OCI-LY7 (cell line): ENCODE data around the gene VSIG10L2. TPM values are rescaled to one million over a fixed set of nuclear protein-coding genes. Genes with fewer than 3 reads are reported as not detected.

Source experiments
- BruUV-seq: library from RNA; stranded (reverse); fragments of 400-500 nt; replicated peaks from 2 replicates; lab custom pipeline; 2021; lab: Mats Ljungman, UMichigan
- CTCF ChIA-PET: fragments of 300-600 bp; sonication (Branson Sonifier 250); formaldehyde crosslinking; loops from one replicate; lab custom pipeline; 2022; ENCODE audit warnings: antibody characterized with exemption; ENCODE audit not compliant: unreplicated experiment; lab: Charles Lee
- POLR2A ChIA-PET: fragments of 300-600 bp; sonication (Branson Sonifier 250); formaldehyde crosslinking; loops from one replicate; lab custom pipeline; 2022; ENCODE audit warnings: antibody characterized with exemption; lab: Charles Lee
- DNase-seq: peaks from one replicate; pipeline ENCODE4 v3.0.0-alpha.2; 2015; ENCODE audit warnings: low spot score
- H2AFZ ChIP-seq: fragments of 200-600 bp; sonication (generic), shearing (Covaris generic); 2 replicates; pipeline ENCODE4 v1.6.1; 2014; ENCODE audit warnings: mild to moderate bottlenecking, antibody characterized with exemption, low read length, moderate library complexity
- H3K27ac ChIP-seq: fragments of 200-600 bp; sonication (generic); 2 replicates; pipeline ENCODE4 v1.5.1; 2014; ENCODE audit warnings: mixed run types, low read depth, mild to moderate bottlenecking, moderate library complexity, low read length, inconsistent platforms; ENCODE audit not compliant: poor library complexity, severe bottlenecking
- H3K36me3 ChIP-seq: fragments of 200-600 bp; sonication (generic); 2 replicates; pipeline ENCODE4 v1.6.1; 2014; ENCODE audit warnings: mild to moderate bottlenecking, antibody characterized with exemption, low read length, moderate library complexity, mixed read lengths; ENCODE audit not compliant: insufficient read depth
- H3K4me1 ChIP-seq: fragments of 200-600 bp; sonication (generic); 2 replicates; pipeline ENCODE4 v1.5.1; 2014; ENCODE audit warnings: mild to moderate bottlenecking, low read length; ENCODE audit not compliant: insufficient read depth, poor library complexity, severe bottlenecking
- H3K4me2 ChIP-seq: fragments of 200-600 bp; sonication (generic); 2 replicates; pipeline ENCODE4 v1.6.1; 2014; ENCODE audit warnings: mild to moderate bottlenecking, low read length
- H3K4me3 ChIP-seq: fragments of 200-600 bp; sonication (generic); 2 replicates; pipeline ENCODE4 v1.5.1; 2014; ENCODE audit warnings: mild to moderate bottlenecking, low read depth, low read length; ENCODE audit not compliant: poor library complexity, severe bottlenecking
- H3K79me2 ChIP-seq: fragments of 200-600 bp; sonication (generic); 2 replicates; pipeline ENCODE4 v1.6.1; 2016; ENCODE audit warnings: low read depth, mild to moderate bottlenecking, low read length, moderate library complexity, mixed read lengths; ENCODE audit not compliant: insufficient read depth
- H3K9me2 ChIP-seq: fragments of 200-600 bp; sonication (generic); 2 replicates; pipeline ENCODE4 v1.6.1; 2016; ENCODE audit warnings: mild to moderate bottlenecking, low read length, mixed read lengths; ENCODE audit not compliant: insufficient read depth
- H3K9me3 ChIP-seq: fragments of 200-600 bp; sonication (generic); 2 replicates; pipeline ENCODE4 v1.6.1; 2014; ENCODE audit warnings: mild to moderate bottlenecking, mixed run types, low read length, mixed read lengths
- H4K20me1 ChIP-seq: fragments of 200-600 bp; sonication (generic); 2 replicates; pipeline ENCODE4 v1.6.1; 2014; ENCODE audit warnings: mild to moderate bottlenecking, antibody characterized with exemption, low read length, moderate library complexity, mixed read lengths; ENCODE audit not compliant: insufficient read depth
- EZH2phosphoT487 ChIP-seq: fragments of 200-600 bp; sonication (generic); IDR thresholded peaks from 2 replicates; pipeline ENCODE4 v1.6.1; 2018; ENCODE audit warnings: low read depth, borderline replicate concordance, mild to moderate bottlenecking, mixed run types, antibody characterized with exemption, low read length, moderate library complexity, mixed read lengths
- intact Hi-C: fragments of 100-400 bp; cut with micrococcal nuclease; formaldehyde crosslinking; loops from one replicate; pipeline ENCODE4 v1.10.0; 2022; ENCODE audit not compliant: unreplicated experiment
- total RNA-seq, 2 experiments: library from RNA; depleted of rRNA in 1 of 2; stranded (reverse); fragments of >200 nt in 1 of 2; shearing (Covaris generic) in 1 of 2; gene quantifications; 2 replicates each; pipeline ENCODE4 v1.2.3, GENCODE V29; 2014 to 2022
- TF ChIP-seq, protein P1 (sequence below): fragments of 200-600 bp; sonication (generic); conservative IDR thresholded peaks from 2 replicates; pipeline ENCODE4 v1.5.1; 2014; ENCODE audit warnings: mild to moderate bottlenecking, antibody characterized with exemption, low read length, moderate library complexity, mixed read lengths

VSIG10L2 gene
- total RNA-seq, 2 experiments from 2014 or later: not detected

DNA sequence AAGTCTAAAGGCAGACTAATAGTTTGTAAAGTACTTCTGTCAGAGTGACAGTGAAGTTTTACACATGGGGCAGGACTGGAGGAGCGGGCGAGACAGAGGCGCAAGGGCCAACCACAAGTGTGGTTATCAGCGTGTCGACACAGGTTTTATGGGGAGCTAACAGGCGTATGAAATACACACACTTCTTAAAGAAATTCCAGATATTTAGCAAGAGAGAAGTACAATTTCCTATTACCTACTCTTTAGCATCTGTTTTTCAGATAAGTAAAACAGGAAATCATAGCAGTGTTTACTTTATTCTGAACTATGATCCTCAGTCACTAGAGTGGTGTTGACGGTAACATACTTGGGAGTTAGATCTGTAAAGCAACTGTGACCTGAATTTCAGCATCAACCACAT is 22.5 kb downstream of the VSIG10L2 start:
- BruUV-seq: no TSS peak
- DNase-seq: no peak
- CTCF ChIA-PET: no interaction called here

DNA sequence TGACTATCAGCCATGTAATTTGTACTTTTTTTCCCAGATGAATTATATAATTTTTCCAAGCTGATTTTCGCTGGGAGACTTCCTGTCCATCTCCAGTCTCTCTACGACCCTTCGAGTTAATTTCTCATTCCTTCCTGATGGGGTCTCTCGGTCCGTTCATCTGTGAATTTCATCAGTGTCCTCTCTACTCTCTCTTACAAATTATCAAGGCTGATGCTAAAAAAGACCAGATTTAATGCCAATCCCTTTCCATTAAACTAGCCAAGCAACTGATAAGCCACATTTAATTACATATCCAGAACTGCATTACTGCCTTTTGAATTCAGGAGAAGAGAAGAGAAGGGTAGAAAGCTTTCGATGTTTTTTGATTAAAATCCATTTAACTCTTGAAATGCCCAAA is 25.8 kb downstream of the VSIG10L2 start:
- no peak for DNase-seq
- CTCF ChIA-PET: no interaction called here
- Histone ChIP-seq H3K79me2 (no peaks in the 10 kb centered on the region), H3K36me3 (no peaks in the 10 kb centered on the region), H3K4me3 (no peak overlapping the region), H4K20me1 (no peaks in the 10 kb centered on the region), H3K9me2 (no peaks in the 10 kb centered on the region), H2AFZ (no peak overlapping the region), H3K4me2 (no peak overlapping the region), H3K9me3 (no peaks in the 10 kb centered on the region), H3K27ac (no peak overlapping the region), H3K4me1 (no peaks in the 10 kb centered on the region)
- intact Hi-C loops: no loop called here
- BruUV-seq: no TSS peak
- TF ChIP-seq, protein P1, sequence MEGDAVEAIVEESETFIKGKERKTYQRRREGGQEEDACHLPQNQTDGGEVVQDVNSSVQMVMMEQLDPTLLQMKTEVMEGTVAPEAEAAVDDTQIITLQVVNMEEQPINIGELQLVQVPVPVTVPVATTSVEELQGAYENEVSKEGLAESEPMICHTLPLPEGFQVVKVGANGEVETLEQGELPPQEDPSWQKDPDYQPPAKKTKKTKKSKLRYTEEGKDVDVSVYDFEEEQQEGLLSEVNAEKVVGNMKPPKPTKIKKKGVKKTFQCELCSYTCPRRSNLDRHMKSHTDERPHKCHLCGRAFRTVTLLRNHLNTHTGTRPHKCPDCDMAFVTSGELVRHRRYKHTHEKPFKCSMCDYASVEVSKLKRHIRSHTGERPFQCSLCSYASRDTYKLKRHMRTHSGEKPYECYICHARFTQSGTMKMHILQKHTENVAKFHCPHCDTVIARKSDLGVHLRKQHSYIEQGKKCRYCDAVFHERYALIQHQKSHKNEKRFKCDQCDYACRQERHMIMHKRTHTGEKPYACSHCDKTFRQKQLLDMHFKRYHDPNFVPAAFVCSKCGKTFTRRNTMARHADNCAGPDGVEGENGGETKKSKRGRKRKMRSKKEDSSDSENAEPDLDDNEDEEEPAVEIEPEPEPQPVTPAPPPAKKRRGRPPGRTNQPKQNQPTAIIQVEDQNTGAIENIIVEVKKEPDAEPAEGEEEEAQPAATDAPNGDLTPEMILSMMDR: no peak
- TF ChIP-seq EZH2phosphoT487: no peak
- POLR2A ChIA-PET: no interaction called here

More for the DNA sequence above, 22.5 kb downstream of the VSIG10L2 start:
- Histone ChIP-seq H3K4me3 (no peak overlapping the region), H3K4me1 (no peaks in the 10 kb centered on the region), H3K27ac (no peak overlapping the region), H3K4me2 (no peak overlapping the region), H3K9me3 (no peaks in the 10 kb centered on the region), H3K36me3 (no peaks in the 10 kb centered on the region), H4K20me1 (no peaks in the 10 kb centered on the region), H3K79me2 (no peaks in the 10 kb centered on the region), H3K9me2 (no peaks in the 10 kb centered on the region), H2AFZ (no peak overlapping the region)
- POLR2A ChIA-PET: interaction anchor here (0.7 kb wide), 1 partner anchor 11 kb away, joined by 3 read pairs; no protein-coding TSS in a partner anchor
- no peak for TF ChIP-seq EZH2phosphoT487
- TF ChIP-seq, protein P1: no peak
- intact Hi-C loops: no loop called here

DNA sequence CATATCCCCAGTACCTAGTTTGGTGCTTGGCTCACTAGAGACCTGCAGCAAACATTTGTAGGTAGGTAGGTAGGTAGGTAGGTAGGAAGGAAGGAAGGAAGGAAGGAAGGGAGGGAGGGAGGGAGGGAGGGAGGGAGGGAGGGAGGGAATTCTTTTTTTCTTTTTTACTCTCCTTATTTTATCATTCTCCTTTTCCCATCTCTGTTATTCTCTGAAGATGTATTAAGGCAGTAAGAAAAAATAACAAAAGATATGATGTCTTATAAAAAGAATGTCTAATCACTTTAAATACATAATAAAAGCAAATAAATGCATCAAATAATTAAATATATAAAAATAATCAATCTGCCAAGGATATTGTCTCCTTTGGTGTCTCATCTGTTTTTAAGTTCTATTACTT is 28.4 kb downstream of the VSIG10L2 start:
- DNase-seq: no peak
- ChIA-PET CTCF (no interaction called here), POLR2A (interaction anchor here (0.7 kb wide), 1 partner anchor 186 kb away, joined by 3 read pairs; no protein-coding TSS in a partner anchor)
- intact Hi-C loops: no loop called here
- H2AFZ ChIP-seq: no peak overlapping the region
- no peaks in the 10 kb centered on the region for H3K9me3 ChIP-seq
- no peak for TF ChIP-seq EZH2phosphoT487
- no peaks in the 10 kb centered on the region for H3K36me3 ChIP-seq
- H3K79me2 ChIP-seq: no peaks in the 10 kb centered on the region
- no peak overlapping the region for H3K4me2 ChIP-seq
- no peak overlapping the region for H3K27ac ChIP-seq
- no peaks in the 10 kb centered on the region for H4K20me1 ChIP-seq
- no peak overlapping the region for H3K4me3 ChIP-seq
- H3K9me2 ChIP-seq: no peaks in the 10 kb centered on the region
- no peaks in the 10 kb centered on the region for H3K4me1 ChIP-seq
- BruUV-seq: no TSS peak
